Neuronal stem cell (in vitro differentiated cells): Measurements from ENCODE around the gene MMP19.

Experiments
- DNase-seq: peaks from one replicate; pipeline ENCODE4 v3.0.0-alpha.2; 2013; ENCODE audit warnings: low spot score
- H2AFZ ChIP-seq: one replicate; pipeline ENCODE4 v1.6.1; 2013; ENCODE audit warnings: mild to moderate bottlenecking, low read length, inconsistent platforms
- H2AK5ac ChIP-seq: 2 replicates; pipeline ENCODE4 v1.6.1; 2013; ENCODE audit warnings: low read depth, mild to moderate bottlenecking, inconsistent platforms, low read length, moderate library complexity, mixed read lengths
- H2BK120ac ChIP-seq: 2 replicates; pipeline ENCODE4 v1.6.1; 2013; ENCODE audit warnings: low read depth, mild to moderate bottlenecking, inconsistent platforms, low read length, moderate library complexity, mixed read lengths
- H2BK12ac ChIP-seq: one replicate; pipeline ENCODE4 v1.6.1; 2013; ENCODE audit warnings: low read length, inconsistent platforms
- H2BK15ac ChIP-seq: 2 replicates; pipeline ENCODE4 v1.6.1; 2013; ENCODE audit warnings: mild to moderate bottlenecking, low read length, inconsistent platforms, mixed read lengths
- H2BK5ac ChIP-seq: one replicate; pipeline ENCODE4 v1.6.1; 2013; ENCODE audit warnings: inconsistent platforms, mild to moderate bottlenecking, low read length, moderate library complexity
- H3K14ac ChIP-seq: one replicate; pipeline ENCODE4 v1.6.1; 2013; ENCODE audit warnings: low read length, inconsistent platforms
- H3K18ac ChIP-seq: 2 replicates; pipeline ENCODE4 v1.6.1; 2013; ENCODE audit warnings: low read length, inconsistent platforms
- H3K23ac ChIP-seq: 2 replicates; pipeline ENCODE4 v1.6.1; 2013; ENCODE audit warnings: low read depth, mild to moderate bottlenecking, mixed read lengths, low read length, inconsistent platforms; ENCODE audit not compliant: poor library complexity
- H3K27ac ChIP-seq: replicated peaks from 3 replicates; pipeline ENCODE4 v1.5.1; 2013; ENCODE audit warnings: low read length, inconsistent platforms
- H3K27me3 ChIP-seq, 3 experiments: 2 replicates each; pipeline ENCODE4 v1.6.1; 2013; ENCODE audit warnings: low read length in 3 of 3, mild to moderate bottlenecking in 2 of 3, inconsistent platforms in 1 of 3, low read depth in 1 of 3, mixed read lengths in 1 of 3, moderate library complexity in 1 of 3; ENCODE audit not compliant: control insufficient read depth in 3 of 3, insufficient read depth in 3 of 3
- H3K36me3 ChIP-seq, 2 donors: replicated peaks in 1 of 2; 2 replicates each; pipeline ENCODE4 v1.6.1; 2013; ENCODE audit warnings: low read length in 2 of 2; ENCODE audit not compliant: control insufficient read depth in 2 of 2, insufficient read depth in 2 of 2
- H3K4ac ChIP-seq: 2 replicates; pipeline ENCODE4 v1.6.1; 2013; ENCODE audit warnings: inconsistent platforms, mild to moderate bottlenecking, low read length, moderate library complexity
- H3K4me1 ChIP-seq, 2 donors: 1 replicate in 1 of 2; 2 replicates in 1 of 2; pipeline ENCODE4 v1.6.1; 2013; ENCODE audit warnings: low read length in 2 of 2, low read depth in 1 of 2; ENCODE audit not compliant: control insufficient read depth in 2 of 2, insufficient read depth in 1 of 2
- H3K4me2 ChIP-seq: one replicate; pipeline ENCODE4 v1.6.1; 2013; ENCODE audit warnings: mild to moderate bottlenecking, low read length, inconsistent platforms; ENCODE audit not compliant: insufficient read depth, poor library complexity, severe bottlenecking
- H3K4me3 ChIP-seq, 2 donors: 2 replicates each; pipeline ENCODE4 v1.5.1; 2013; ENCODE audit warnings: low read length in 2 of 2, mild to moderate bottlenecking in 2 of 2, inconsistent platforms in 1 of 2, moderate library complexity in 1 of 2
- H3K79me1 ChIP-seq: one replicate; pipeline ENCODE4 v1.6.1; 2013; ENCODE audit warnings: low read depth, mild to moderate bottlenecking, inconsistent platforms, low read length, moderate library complexity
- H3K9ac ChIP-seq: one replicate; pipeline ENCODE4 v1.6.1; 2013; ENCODE audit warnings: mild to moderate bottlenecking, low read depth, low read length, inconsistent platforms; ENCODE audit not compliant: poor library complexity
- H3K9me3 ChIP-seq, 2 donors: replicated peaks in 1 of 2; 2 replicates each; pipeline versions ENCODE3 to v1.6.1; 2013; ENCODE audit warnings: low read length in 2 of 2, mild to moderate bottlenecking in 2 of 2, inconsistent platforms in 1 of 2, low read depth in 1 of 2, mixed read lengths in 1 of 2, moderate library complexity in 1 of 2; ENCODE audit not compliant: control insufficient read depth in 2 of 2, insufficient read depth in 1 of 2
- H4K8ac ChIP-seq: one replicate; pipeline ENCODE4 v1.6.1; 2013; ENCODE audit warnings: low read depth, mild to moderate bottlenecking, inconsistent platforms, low read length, moderate library complexity
- H4K91ac ChIP-seq: one replicate; pipeline ENCODE4 v1.6.1; 2013; ENCODE audit warnings: low read length, low read depth, mild to moderate bottlenecking, inconsistent platforms; ENCODE audit not compliant: poor library complexity
- WGBS, 2 donors: extraction: QIAGEN DNeasy Blood & Tissue Kit; methylation state at CpG; one replicate each; pipeline ENCODE4 v1.1.7; 2013; ENCODE audit warnings: missing lambda C conversion rate in 2 of 2, mixed read lengths in 1 of 2; ENCODE audit not compliant: insufficient read length in 2 of 2, insufficient replicate concordance in 1 of 2; ENCODE audit errors: extremely low coverage in 2 of 2; 5-methylcytosine and 5-hydroxymethylcytosine counted together

Gene MMP19

GRCh38 chr12:55815473-55815872 lies 27.3 kb downstream of the MMP19 start:
- no peak overlapping the region for H4K8ac ChIP-seq
- no peak overlapping the region for H3K27ac ChIP-seq
- no peak overlapping the region for H3K9ac ChIP-seq
- H2AK5ac ChIP-seq, result no peak overlapping the region
- peaks cover 12 to 72% of the 10 kb centered on the region in 2 donors for H3K36me3 ChIP-seq
- no peak overlapping the region for H3K23ac ChIP-seq
- H3K4me3 ChIP-seq, result peak overlapping the region in 1 of 2 donors; percentile 74
- no peak overlapping the region for H2BK12ac ChIP-seq
- H2BK5ac ChIP-seq, result no peak overlapping the region
- H3K4me1 ChIP-seq, result peaks cover 0 to 6% of the 10 kb centered on the region in 2 donors
- H3K4ac ChIP-seq, result no peak overlapping the region
- DNase-seq, result no peak
- no peak overlapping the region for H4K91ac ChIP-seq
- no peak overlapping the region for H2BK15ac ChIP-seq
- no peak overlapping the region for H3K14ac ChIP-seq
- no peaks in the 10 kb centered on the region for H3K27me3 ChIP-seq
- no peak overlapping the region for H3K4me2 ChIP-seq
- peaks cover 7% of the 10 kb centered on the region for H3K79me1 ChIP-seq
- H2BK120ac ChIP-seq, result no peak overlapping the region
- no peak overlapping the region for H3K18ac ChIP-seq
- no peaks in the 10 kb centered on the region for H3K9me3 ChIP-seq
- no peak overlapping the region for H2AFZ ChIP-seq
- no CpG with 5 or more reads among the region's 12 CpGs for WGBS, 2 donors

- no peak for DNase-seq
- Histone ChIP-seq H3K9me3 (no peaks in the 10 kb centered on the region), H3K27me3 (no peaks in the 10 kb centered on the region), H2BK12ac (no peak overlapping the region), H3K4me3 (no peak overlapping the region), H3K9ac (no peak overlapping the region), H3K14ac (no peak overlapping the region), H2AK5ac (no peak overlapping the region), H2AFZ (no peak overlapping the region), H3K36me3 (peaks cover 7 to 71% of the 10 kb centered on the region in 2 donors), H3K4ac (no peak overlapping the region), H3K27ac (no peak overlapping the region), H4K8ac (no peak overlapping the region), H4K91ac (no peak overlapping the region), H3K23ac (no peak overlapping the region), H3K18ac (no peak overlapping the region), H3K79me1 (peaks cover 7% of the 10 kb centered on the region), H3K4me1 (peaks cover 0 to 6% of the 10 kb centered on the region in 2 donors), H2BK120ac (no peak overlapping the region), H2BK5ac (no peak overlapping the region), H3K4me2 (no peak overlapping the region), H2BK15ac (no peak overlapping the region)
Measured at GRCh38 chr12:55814257-55814656, 28.5 kb downstream of the MMP19 start.

- Histone ChIP-seq H3K18ac (no peak overlapping the region), H3K9me3 (no peaks in the 10 kb centered on the region), H3K27ac (no peak overlapping the region), H3K23ac (no peak overlapping the region), H3K4me3 (no peak overlapping the region), H2AK5ac (no peak overlapping the region), H3K36me3 (peaks cover 10 to 78% of the 10 kb centered on the region in 2 donors), H3K27me3 (no peaks in the 10 kb centered on the region), H3K4me2 (no peak overlapping the region), H4K8ac (no peak overlapping the region), H3K9ac (no peak overlapping the region), H4K91ac (no peak overlapping the region), H2BK15ac (no peak overlapping the region), H2BK120ac (no peak overlapping the region), H3K4me1 (peaks cover 0 to 3% of the 10 kb centered on the region in 2 donors), H2AFZ (no peak overlapping the region), H3K14ac (no peak overlapping the region), H2BK5ac (no peak overlapping the region), H3K4ac (no peak overlapping the region), H2BK12ac (no peak overlapping the region), H3K79me1 (peaks cover 6% of the 10 kb centered on the region)
- no peak for DNase-seq
- WGBS, 2 donors, result no CpG with 5 or more reads among the region's 1 CpG
Measured at GRCh38 chr12:55812088-55812487, 30.6 kb downstream of the MMP19 start.

GRCh38 chr12:55809274-55809673 lies 33.5 kb downstream of the MMP19 start:
- Histone ChIP-seq H3K18ac (no peak overlapping the region), H3K27ac (no peak overlapping the region), H3K9me3 (no peaks in the 10 kb centered on the region), H3K4me2 (no peak overlapping the region), H3K4ac (no peak overlapping the region), H3K23ac (no peak overlapping the region), H4K91ac (no peak overlapping the region), H2BK120ac (no peak overlapping the region), H2BK15ac (no peak overlapping the region), H2BK12ac (no peak overlapping the region), H2AFZ (no peak overlapping the region), H4K8ac (no peak overlapping the region), H3K4me1 (no peaks in the 10 kb centered on the region), H2AK5ac (no peak overlapping the region), H3K79me1 (peaks cover 3% of the 10 kb centered on the region), H3K9ac (no peak overlapping the region), H3K36me3 (peaks cover 8 to 84% of the 10 kb centered on the region in 2 donors), H3K14ac (no peak overlapping the region), H2BK5ac (no peak overlapping the region), H3K4me3 (no peak overlapping the region), H3K27me3 (no peaks in the 10 kb centered on the region)
- DNase-seq, result no peak
- WGBS, 2 donors, result no CpG with 5 or more reads among the region's 5 CpGs
